ENCODE results near the gene ATP7A.

ATP7A gene

GRCh38 chrX:77945910-77946545 lies 35.5 kb downstream of the ATP7A start:
- DNase-seq (ENCODE audit: low read depth) = no peak
- H3K4me3 ChIP-seq (ENCODE audit: low read length) = no peak overlapping the region
- no peak for TF ChIP-seq CTCF (IDR thresholded peaks at IDR 0.05; ENCODE audit: insufficient read depth, low read depth, low read length, missing control alignments)

GRCh38 chrX:77946571-77946970 lies 36.1 kb downstream of the ATP7A start:
- no peak for TF ChIP-seq CTCF (IDR thresholded peaks at IDR 0.05; ENCODE audit: insufficient read depth, low read depth, low read length, missing control alignments)
- no peak overlapping the region for H3K4me3 ChIP-seq (ENCODE audit: low read length)
- DNase-seq (ENCODE audit: low read depth) = no peak

GRCh38 chrX:77949840-77950239 lies 39.3 kb downstream of the ATP7A start:
- no peak for DNase-seq (ENCODE audit: low read depth)
- TF ChIP-seq CTCF (IDR thresholded peaks at IDR 0.05; ENCODE audit: insufficient read depth, low read depth, low read length, missing control alignments) = no peak
- no peak overlapping the region for H3K4me3 ChIP-seq (ENCODE audit: low read length)

GRCh38 chrX:77952173-77952572 lies 41.7 kb downstream of the ATP7A start:
- TF ChIP-seq CTCF (IDR thresholded peaks at IDR 0.05; ENCODE audit: insufficient read depth, low read depth, low read length, missing control alignments) = no peak
- no peak for DNase-seq (ENCODE audit: low read depth)
- H3K4me3 ChIP-seq (ENCODE audit: low read length) = no peak overlapping the region

GRCh38 chrX:77953302-77953701 lies 42.8 kb downstream of the ATP7A start:
- DNase-seq (ENCODE audit: low read depth) = no peak
- no peak overlapping the region for H3K4me3 ChIP-seq (ENCODE audit: low read length)
- TF ChIP-seq CTCF (IDR thresholded peaks at IDR 0.05; ENCODE audit: insufficient read depth, low read depth, low read length, missing control alignments) = no peak

GRCh38 chrX:77953708-77954107 lies 43.2 kb downstream of the ATP7A start:
- peak; percentile 4 for DNase-seq (ENCODE audit: low read depth)
- TF ChIP-seq CTCF (IDR thresholded peaks at IDR 0.05; ENCODE audit: insufficient read depth, low read depth, low read length, missing control alignments) = no peak
- no peak overlapping the region for H3K4me3 ChIP-seq (ENCODE audit: low read length)

GRCh38 chrX:77960567-77960966 lies 50.1 kb downstream of the ATP7A start:
- DNase-seq (ENCODE audit: low read depth) = no peak
- H3K4me3 ChIP-seq (ENCODE audit: low read length) = no peak overlapping the region
- TF ChIP-seq CTCF (IDR thresholded peaks at IDR 0.05; ENCODE audit: insufficient read depth, low read depth, low read length, missing control alignments) = no peak

Data from epithelial cell of esophagus (primary cell).